AG09319 (cell line): ENCODE measurements around the gene KRTAP4-6.

Experiments used
- DNase-seq: peaks from one replicate; pipeline ENCODE4 v3.0.0-alpha.2; 2010; ENCODE audit warnings: low read depth; ENCODE audit errors: extremely low read depth
- TF ChIP-seq, protein P1 (sequence below): IDR thresholded peaks from 2 replicates; pipeline ENCODE4 v1.5.1; 2011; ENCODE audit warnings: low read depth, mild to moderate bottlenecking, inconsistent platforms, low read length, moderate library complexity

Gene KRTAP4-6

GRCh38 chr17:41178341-41178740 lies 38.0 kb upstream of the KRTAP4-6 start:
- TF ChIP-seq, protein P1, sequence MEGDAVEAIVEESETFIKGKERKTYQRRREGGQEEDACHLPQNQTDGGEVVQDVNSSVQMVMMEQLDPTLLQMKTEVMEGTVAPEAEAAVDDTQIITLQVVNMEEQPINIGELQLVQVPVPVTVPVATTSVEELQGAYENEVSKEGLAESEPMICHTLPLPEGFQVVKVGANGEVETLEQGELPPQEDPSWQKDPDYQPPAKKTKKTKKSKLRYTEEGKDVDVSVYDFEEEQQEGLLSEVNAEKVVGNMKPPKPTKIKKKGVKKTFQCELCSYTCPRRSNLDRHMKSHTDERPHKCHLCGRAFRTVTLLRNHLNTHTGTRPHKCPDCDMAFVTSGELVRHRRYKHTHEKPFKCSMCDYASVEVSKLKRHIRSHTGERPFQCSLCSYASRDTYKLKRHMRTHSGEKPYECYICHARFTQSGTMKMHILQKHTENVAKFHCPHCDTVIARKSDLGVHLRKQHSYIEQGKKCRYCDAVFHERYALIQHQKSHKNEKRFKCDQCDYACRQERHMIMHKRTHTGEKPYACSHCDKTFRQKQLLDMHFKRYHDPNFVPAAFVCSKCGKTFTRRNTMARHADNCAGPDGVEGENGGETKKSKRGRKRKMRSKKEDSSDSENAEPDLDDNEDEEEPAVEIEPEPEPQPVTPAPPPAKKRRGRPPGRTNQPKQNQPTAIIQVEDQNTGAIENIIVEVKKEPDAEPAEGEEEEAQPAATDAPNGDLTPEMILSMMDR: no peak
- DNase-seq: no peak

- TF ChIP-seq, protein P1: no peak
- no peak for DNase-seq
Observed at GRCh38 chr17:41177727-41178271, 37.5 kb upstream of the KRTAP4-6 start, which contains the start of gene KRTAP4-2. Gene KRTAP4-2 (minus strand): TSS chr17:41178221. CDS start chr17:41178164, 57 bp downstream.

DNA sequence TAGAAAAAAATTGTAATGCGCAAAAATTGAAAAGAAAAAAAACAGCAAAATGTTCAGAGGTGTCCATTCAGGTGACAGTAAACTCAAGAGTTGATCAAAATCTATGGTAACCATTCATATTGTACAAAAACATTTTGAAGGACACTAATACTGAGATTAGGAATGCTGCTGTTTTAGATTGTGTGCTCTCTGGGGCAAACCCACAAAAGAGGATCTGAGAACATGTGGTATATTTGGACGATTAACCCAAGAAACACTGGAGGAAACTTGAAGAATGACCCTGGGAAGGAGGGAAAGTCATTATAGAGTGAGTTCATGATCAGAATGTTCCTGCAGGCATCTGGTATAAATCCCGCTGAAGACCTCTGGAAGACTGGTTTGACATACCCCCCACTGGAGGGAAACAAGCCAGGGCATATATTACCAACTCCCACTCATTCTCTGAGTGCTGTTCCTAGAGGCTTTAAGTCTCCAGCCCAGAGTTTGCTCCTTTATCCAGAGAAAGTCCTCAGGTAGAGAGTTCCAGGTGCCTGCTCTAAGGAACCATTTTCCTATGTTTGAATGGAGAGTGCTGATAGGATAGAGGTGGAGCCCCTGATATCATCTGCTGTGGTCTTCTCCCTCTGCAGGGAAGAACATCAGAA lies 36.5 kb upstream of the KRTAP4-6 start:
- DNase-seq: no peak
- TF ChIP-seq, protein P1: no peak

DNA sequence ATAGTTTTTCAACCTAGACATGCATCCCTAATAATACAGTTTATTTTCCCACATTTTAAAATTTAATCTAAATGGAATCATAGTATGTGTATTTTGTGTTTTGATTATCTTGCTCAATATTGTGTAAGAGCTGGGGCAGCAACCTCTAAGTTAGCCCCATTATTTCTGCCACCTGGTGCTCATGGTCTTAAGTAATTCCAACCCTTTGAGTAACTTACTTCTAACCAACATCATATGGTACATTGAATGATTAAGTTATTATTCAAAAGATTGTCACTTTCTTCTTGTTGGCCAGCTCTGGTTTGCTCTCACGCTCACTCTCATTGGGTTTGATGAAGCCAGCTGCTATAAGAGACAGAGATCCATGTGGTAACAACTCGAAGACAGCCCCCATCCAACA lies 31.5 kb upstream of the KRTAP4-6 start:
- TF ChIP-seq, protein P1: no peak

DNA sequence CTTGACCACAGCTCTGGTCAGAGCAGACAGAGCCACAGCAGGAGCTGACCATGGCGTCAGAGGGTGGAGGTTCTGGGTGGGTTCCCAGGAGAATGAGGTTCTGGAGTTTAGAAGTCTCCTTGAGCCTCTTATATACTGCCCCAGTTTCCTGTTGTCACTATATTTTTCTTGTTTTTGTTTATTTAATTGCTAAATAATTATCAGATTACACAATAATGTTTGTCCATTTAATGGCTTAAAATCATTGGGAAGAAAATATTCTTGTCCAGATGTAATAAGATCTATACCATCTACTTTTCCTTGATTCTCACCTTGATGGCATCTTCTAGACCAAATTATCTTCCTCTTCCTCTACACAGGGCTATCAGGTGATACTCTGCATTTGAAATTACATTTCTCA lies 27.8 kb upstream of the KRTAP4-6 start, which contains the start of gene KRTAP4-3:
Gene KRTAP4-3, minus strand, starts transcription at position 101 of the 400 bp plus-strand sequence. Its CDS starts 49 bp downstream, at position 52.
- TF ChIP-seq, protein P1: no peak
- DNase-seq: no peak

More for the DNA sequence above, 31.5 kb upstream of the KRTAP4-6 start:
- peak; percentile 24 for DNase-seq

DNA sequence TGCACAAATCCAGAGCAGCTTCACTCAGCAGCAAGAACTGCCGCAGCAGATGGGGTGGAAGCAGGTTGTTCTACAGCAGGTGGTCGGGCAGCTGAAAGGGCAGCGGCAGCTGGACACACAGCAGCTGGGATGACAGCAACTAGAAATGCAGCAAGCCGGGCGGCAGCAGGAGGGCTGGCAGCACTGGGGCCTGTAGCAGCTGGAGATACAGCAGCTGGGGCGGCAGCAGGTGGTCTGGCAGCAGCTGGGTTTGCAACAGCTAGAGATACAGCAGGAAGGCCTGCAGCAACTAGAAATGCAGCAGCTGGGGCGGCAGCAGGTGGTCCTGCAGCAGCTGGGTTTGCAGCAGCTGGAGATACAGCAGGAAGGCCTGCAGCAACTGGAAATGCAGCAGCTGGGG lies 27.2 kb upstream of the KRTAP4-6 start:
- TF ChIP-seq, protein P1: no peak
- DNase-seq: no peak

DNA sequence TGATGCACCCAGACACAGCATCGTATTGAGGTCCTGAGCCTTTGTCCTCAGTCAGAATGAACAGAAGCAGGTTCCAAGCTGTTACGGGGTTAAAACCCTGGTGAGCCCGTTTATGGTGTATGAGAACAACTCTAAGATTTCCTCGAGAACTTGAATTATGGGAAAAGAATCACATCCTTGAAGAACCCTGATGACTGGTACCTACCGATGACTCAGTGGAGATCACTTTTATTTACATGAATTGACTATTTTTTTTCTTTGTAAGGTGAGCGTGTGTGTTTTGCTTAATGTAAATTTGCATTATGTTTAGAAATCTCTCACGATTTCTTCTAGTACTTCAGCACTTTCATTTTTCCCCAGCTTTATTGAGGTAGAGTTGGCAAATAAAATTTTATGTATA lies 23.5 kb upstream of the KRTAP4-6 start:
- no peak for DNase-seq
- TF ChIP-seq, protein P1: no peak
